HL-60 (cell line): Measurements from ENCODE around the gene STPG4.

Experiments
- DNase-seq, 2 experiments: peaks; one replicate each; pipeline ENCODE4 v3.0.0-alpha.2; 2010 to 2020; ENCODE audit warnings: low read depth in 1 of 2, low spot score in 1 of 2
- H3K27ac ChIP-seq: fragments of 250-450 bp; sonication (Bioruptor Pico); replicated peaks from 2 replicates; pipeline ENCODE4 v1.5.1; 2020; ENCODE audit warnings: mild to moderate bottlenecking, moderate library complexity
- H3K27me3 ChIP-seq: fragments of 250-450 bp; sonication (Bioruptor Pico); 2 replicates; pipeline ENCODE4 v1.5.1; 2021; ENCODE audit warnings: mild to moderate bottlenecking, moderate library complexity; ENCODE audit not compliant: insufficient read depth, poor library complexity, severe bottlenecking
- H3K4me3 ChIP-seq: replicated peaks from 2 replicates; pipeline ENCODE4 v1.5.1; 2011; ENCODE audit warnings: mild to moderate bottlenecking, control low read depth, low read length; ENCODE audit not compliant: insufficient read depth
- CTCF ChIP-seq: IDR thresholded peaks from one replicate; pipeline ENCODE4 v1.5.1; 2011; ENCODE audit warnings: low read length, control low read depth, inconsistent platforms; ENCODE audit not compliant: insufficient read depth
- GABPA ChIP-seq: IDR thresholded peaks from 2 replicates; pipeline ENCODE4 v1.6.1; 2012; ENCODE audit warnings: low read depth
- POLR2AphosphoS5 ChIP-seq: IDR thresholded peaks from 2 replicates; pipeline ENCODE4 v1.6.1; 2012; ENCODE audit warnings: low read depth
- REST ChIP-seq: IDR thresholded peaks from 2 replicates; pipeline ENCODE4 v1.6.1; 2012; ENCODE audit warnings: low read depth; ENCODE audit not compliant: insufficient replicate concordance
- SPI1 ChIP-seq: IDR thresholded peaks from 2 replicates; pipeline ENCODE4 v1.6.1; 2012; ENCODE audit warnings: low read depth, mild to moderate bottlenecking, borderline replicate concordance

STPG4 gene

GRCh38 chr2:47040651-47041050 lies 114.5 kb downstream of the STPG4 start:
- DNase-seq, result no peak
- no peak overlapping the region for H3K4me3 ChIP-seq
- no peak overlapping the region for H3K27ac ChIP-seq
- no peak for TF ChIP-seq GABPA
- no peak for TF ChIP-seq SPI1
- TF ChIP-seq POLR2AphosphoS5, result no peak
- TF ChIP-seq REST, result no peak
- no peak for TF ChIP-seq CTCF
- no peaks in the 10 kb centered on the region for H3K27me3 ChIP-seq

- H3K4me3 ChIP-seq, result no peak overlapping the region
- DNase-seq, result no peak
- H3K27me3 ChIP-seq, result no peaks in the 10 kb centered on the region
- TF ChIP-seq CTCF (no peak), POLR2AphosphoS5 (no peak), GABPA (no peak), REST (no peak), SPI1 (no peak)
- no peak overlapping the region for H3K27ac ChIP-seq
Observed at GRCh38 chr2:47039913-47040562, 115.1 kb downstream of the STPG4 start.

GRCh38 chr2:47039489-47039870 lies 115.6 kb downstream of the STPG4 start:
- Histone ChIP-seq H3K27ac (no peak overlapping the region), H3K27me3 (no peaks in the 10 kb centered on the region), H3K4me3 (no peak overlapping the region)
- DNase-seq, result no peak
- TF ChIP-seq CTCF, result no peak
- TF ChIP-seq SPI1, result no peak
- TF ChIP-seq POLR2AphosphoS5, result no peak
- TF ChIP-seq REST, result no peak
- TF ChIP-seq GABPA, result no peak
